Right ventricle myocardium superior (tissue), 1 donor: ENCODE results near the gene RP9. TPM values are rescaled to one million over a fixed set of nuclear protein-coding genes. Genes with fewer than 3 reads are reported as not detected.

Experiments
- ATAC-seq: fragments of 200-7000 bp; cut with Tn5 transposase; one replicate; pipeline ENCODE4 v1.9.1; 2020; ENCODE audit warnings: mild to moderate bottlenecking; ENCODE audit not compliant: poor library complexity
- DNase-seq: peaks from one replicate; pipeline ENCODE4 v3.0.0-alpha.2; 2020
- intact Hi-C: fragments of 100-400 bp; cut with DNase I; formaldehyde crosslinking; loops from one replicate; pipeline ENCODE4 v1.11.2; 2022
- total RNA-seq: library from RNA; stranded (reverse); fragmentation: NEBNext Ultra II Directional; extraction: Animal tissue kit (Norgen Biotek cat#: 25700); gene quantifications from one replicate; pipeline ENCODE4 v1.2.1, GENCODE V29; 2021
- donor health status: DM: no; HTN: yes; CAD: no; lungs with severe emphysema.

RP9 gene
- total RNA-seq, 1 donor from 2014 or later, result 20.1 TPM

- intact Hi-C loops, result no loop called here
- ATAC-seq, result peak; percentile 79
- no peak for DNase-seq
Observed at GRCh38 chr7:33072471-33072870, 36.7 kb downstream of the RP9 start.

GRCh38 chr7:33070831-33071230 lies 38.4 kb downstream of the RP9 start:
- DNase-seq, result no peak
- ATAC-seq, result no peak
- intact Hi-C loops, result no loop called here

- DNase-seq (no peak), ATAC-seq (no peak)
- intact Hi-C loops, result no loop called here
Observed at GRCh38 chr7:33070277-33070676, 38.9 kb downstream of the RP9 start.

- ATAC-seq (no peak), DNase-seq (no peak)
- intact Hi-C loops, result no loop called here
Observed at GRCh38 chr7:33067921-33068320, 41.3 kb downstream of the RP9 start.

DNA sequence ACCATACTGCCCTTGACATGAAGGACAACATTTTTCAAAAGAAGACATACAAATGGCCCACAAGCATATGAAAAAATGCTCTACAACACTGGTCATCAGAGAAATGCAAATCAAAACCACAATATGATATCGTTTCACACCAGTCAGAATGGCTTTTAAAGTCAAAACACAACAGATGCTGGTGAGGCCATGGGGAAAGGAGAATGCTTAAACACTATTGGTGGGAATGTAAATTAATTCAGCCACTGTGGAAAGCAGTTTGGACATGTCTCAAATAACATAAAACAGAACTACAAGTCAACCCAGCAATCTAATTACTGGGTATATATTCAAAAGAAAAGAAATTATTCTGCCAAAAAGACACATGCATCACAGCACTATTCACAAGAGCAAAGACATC lies 42.4 kb downstream of the RP9 start:
- intact Hi-C loops, result no loop called here
- no peak for ATAC-seq
- DNase-seq, result no peak

GRCh38 chr7:33065981-33066380 lies 43.2 kb downstream of the RP9 start:
- intact Hi-C loops, result no loop called here

GRCh38 chr7:33062782-33063443 lies 46.3 kb downstream of the RP9 start:
- DNase-seq, result peak; percentile 95
- intact Hi-C loops, result no loop called here
- peak; percentile 100 for ATAC-seq

More at GRCh38 chr7:33065981-33066380, 43.2 kb downstream of the RP9 start:
- ATAC-seq, result no peak
- no peak for DNase-seq

GRCh38 chr7:33062023-33062781 lies 47.0 kb downstream of the RP9 start, which contains the start of gene NT5C3A:
TSS of gene NT5C3A (minus strand) at chr7:33062776. CDS start at chr7:33062705, 71 bp downstream.
- DNase-seq, result no peak
- intact Hi-C loops, result no loop called here

GRCh38 chr7:33061282-33061937 lies 47.8 kb downstream of the RP9 start:
- DNase-seq, result no peak
- no peak for ATAC-seq
- intact Hi-C loops, result no loop called here

More at GRCh38 chr7:33062023-33062781, 47.0 kb downstream of the RP9 start, which contains the start of gene NT5C3A:
- ATAC-seq, result peak; percentile 63

- ATAC-seq (no peak), DNase-seq (no peak)
- intact Hi-C loops, result no loop called here
Observed at GRCh38 chr7:33059635-33060034, 49.6 kb downstream of the RP9 start.

DNA sequence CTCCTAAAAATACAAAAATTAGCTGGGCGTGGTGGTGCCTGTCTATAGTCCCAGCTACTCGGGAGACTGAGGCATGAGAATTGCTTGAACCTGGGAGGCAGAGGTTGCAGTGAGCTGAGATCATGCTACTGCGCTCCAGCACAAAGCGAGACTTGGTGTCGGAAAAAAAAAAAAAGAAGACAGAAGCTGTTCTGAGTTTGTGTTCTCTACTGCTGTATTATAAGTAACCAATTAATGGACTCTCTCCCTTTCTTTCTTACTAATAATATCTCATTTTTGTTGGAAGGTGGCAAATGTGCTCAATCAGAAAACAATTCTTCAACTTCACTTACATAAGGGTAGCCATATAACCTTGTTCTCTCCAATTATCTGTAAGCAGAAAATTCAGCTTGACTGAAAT lies 54.0 kb downstream of the RP9 start:
- DNase-seq (no peak), ATAC-seq (no peak)
- intact Hi-C loops, result no loop called here

GRCh38 chr7:33054261-33054964 lies 54.8 kb downstream of the RP9 start:
- intact Hi-C loops, result no loop called here
- DNase-seq (no peak), ATAC-seq (no peak)

DNA sequence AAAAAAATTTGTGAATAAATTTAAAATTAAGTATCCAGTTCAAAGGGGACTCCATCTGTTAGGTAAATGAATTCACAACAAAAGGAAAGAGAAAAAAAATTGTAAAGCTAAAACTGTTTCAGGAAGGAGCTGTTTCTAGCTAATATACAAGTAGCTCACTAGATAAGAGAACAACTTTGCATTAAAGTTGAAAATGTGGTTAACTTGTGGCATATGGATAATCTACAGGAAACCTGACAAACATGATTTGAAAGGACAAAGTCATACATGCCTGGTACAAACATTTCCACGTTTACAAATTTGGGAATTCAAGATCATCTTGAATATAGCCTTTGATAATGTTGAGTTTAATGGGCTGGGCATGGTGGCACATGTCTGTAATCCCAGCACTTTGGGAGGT lies 55.5 kb downstream of the RP9 start:
- intact Hi-C loops, result no loop called here

DNA sequence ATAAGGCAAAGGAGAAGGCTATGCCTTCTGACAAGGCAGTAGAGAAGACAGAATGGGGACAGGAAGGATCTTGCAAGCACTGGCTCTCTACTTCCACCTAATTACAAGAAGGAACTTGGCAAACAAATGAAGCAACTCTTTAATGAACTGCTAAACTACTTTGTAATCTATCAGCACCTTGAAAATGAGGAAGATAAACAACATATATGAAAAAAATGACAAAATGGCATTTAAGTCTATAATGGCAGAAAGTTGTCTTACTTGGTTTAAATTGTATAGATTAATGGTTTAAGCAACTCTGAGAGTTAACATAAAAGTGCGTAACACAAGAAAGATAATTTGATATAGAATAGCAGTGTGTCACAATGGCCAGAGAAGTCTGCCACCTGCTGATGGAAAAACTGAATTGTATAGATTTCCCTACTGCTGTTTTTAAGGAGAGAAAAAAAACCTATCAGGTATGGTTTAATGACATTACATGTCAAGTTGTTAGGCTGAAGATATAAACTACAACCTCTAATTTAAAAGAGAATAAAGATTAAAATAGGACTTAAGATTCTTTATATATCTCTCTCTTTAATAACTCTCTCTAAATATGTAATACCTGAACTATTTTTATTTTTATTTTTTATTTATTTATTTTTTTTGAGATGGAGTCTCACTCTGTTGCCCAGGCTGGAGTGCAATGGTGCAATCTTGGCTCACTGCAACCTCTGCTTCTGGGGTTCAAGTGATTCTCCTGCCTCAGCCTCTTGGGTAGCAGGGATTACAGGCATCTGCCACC lies 58.5 kb downstream of the RP9 start:
- peak; percentile 73 for ATAC-seq
- intact Hi-C loops, result no loop called here

More for the DNA sequence above, 55.5 kb downstream of the RP9 start:
- DNase-seq (no peak), ATAC-seq (no peak)

DNA sequence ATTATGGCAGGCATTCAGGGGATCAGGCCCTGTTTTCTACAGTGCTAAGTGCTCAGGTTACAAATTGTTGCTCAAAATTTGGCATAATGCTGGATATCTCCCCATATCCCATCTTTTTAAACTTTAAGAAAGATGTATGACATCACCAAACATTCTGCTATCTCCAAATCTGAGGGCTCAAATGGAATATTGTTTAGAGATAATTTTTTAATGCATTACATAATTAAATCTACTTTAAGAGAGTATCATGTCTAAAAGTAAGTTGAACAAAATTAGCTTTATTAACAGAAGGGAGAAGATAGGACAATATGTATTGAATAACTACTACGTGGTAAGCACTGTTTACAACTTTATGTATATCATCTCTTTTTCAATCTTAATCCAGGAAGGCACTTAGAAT lies 60.5 kb downstream of the RP9 start:
- DNase-seq, result no peak
- intact Hi-C loops, result loop anchor here (10.0 kb wide), 1 partner anchor 104 kb away; no protein-coding TSS in a partner anchor
- ATAC-seq, result no peak

More for the DNA sequence above, 58.5 kb downstream of the RP9 start:
- no peak for DNase-seq

- DNase-seq (no peak), ATAC-seq (no peak)
- intact Hi-C loops, result loop anchor here (10.0 kb wide), 1 partner anchor 103 kb away; no protein-coding TSS in a partner anchor
Observed at GRCh38 chr7:33048257-33048656, 60.9 kb downstream of the RP9 start.

DNA sequence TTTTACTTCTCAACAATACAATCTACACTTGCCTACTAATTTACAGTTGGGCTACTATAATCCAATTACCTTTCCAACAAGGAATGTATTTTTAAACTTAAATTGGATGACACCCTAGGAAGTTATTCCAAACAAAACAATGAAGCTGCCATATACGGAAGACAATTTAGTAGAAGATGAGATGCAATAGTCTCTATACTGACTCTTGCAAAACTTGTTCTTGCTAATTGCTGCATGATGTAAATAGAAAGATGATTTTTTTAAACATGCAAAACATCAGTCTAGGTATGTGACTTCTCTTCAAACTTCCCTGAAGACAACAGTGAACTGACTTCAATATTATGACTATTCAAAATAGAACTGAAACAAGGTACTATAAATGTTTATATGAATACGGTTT lies 64.2 kb downstream of the RP9 start:
- DNase-seq (no peak), ATAC-seq (no peak)
- intact Hi-C loops, result loop anchor here (10.0 kb wide), 1 partner anchor 100 kb away; no protein-coding TSS in a partner anchor
